HepG2 (cell line): ENCODE data around the gene HLF. TPM values are rescaled to one million over a fixed set of nuclear protein-coding genes. Genes with fewer than 3 reads are reported as not detected.

Experiments used
- CBX2 ChIP-seq, 2 experiments: fragments of 200-600 bp in 1 of 2; sonication (generic); formaldehyde crosslinking in 1 of 2; IDR thresholded peaks; 2 replicates each; pipeline versions ENCODE4 v1.7.0 to v1.8.1; 2018 to 2022; ENCODE audit warnings: low read depth in 2 of 2, low read length in 1 of 2, mild to moderate bottlenecking in 1 of 2, missing genetic modification reagents in 1 of 2
- CEBPG ChIP-seq: IDR thresholded peaks from 2 replicates; pipeline ENCODE4 v1.6.1; 2016
- HES4 ChIP-seq: sonication (generic); formaldehyde crosslinking; IDR thresholded peaks from 2 replicates; pipeline ENCODE4 v1.9.0; 2021; ENCODE audit warnings: mild to moderate bottlenecking, missing genetic modification reagents, borderline replicate concordance
- HNRNPL ChIP-seq: fragments of 200-400 bp; formaldehyde crosslinking; IDR thresholded peaks from 2 replicates; pipeline ENCODE4 v1.6.1; 2017; ENCODE audit warnings: mild to moderate bottlenecking, low read depth, low read length
- THAP8 ChIP-seq: sonication (generic); formaldehyde crosslinking; IDR thresholded peaks from 2 replicates; pipeline ENCODE4 v1.5.1; 2020; ENCODE audit warnings: missing genetic modification reagents, mild to moderate bottlenecking, borderline replicate concordance
- ZBTB4 ChIP-seq: sonication (generic); formaldehyde crosslinking; IDR thresholded peaks from 2 replicates; pipeline ENCODE4 v1.4.0; 2020; ENCODE audit warnings: missing genetic modification reagents, mild to moderate bottlenecking, borderline replicate concordance
- ZNF414 ChIP-seq: sonication (generic); formaldehyde crosslinking; IDR thresholded peaks from 2 replicates; pipeline ENCODE4 v1.5.0; 2020; ENCODE audit warnings: missing genetic modification reagents
- ZNF619 ChIP-seq: sonication (generic); formaldehyde crosslinking; IDR thresholded peaks from 2 replicates; pipeline ENCODE4 v1.4.0; 2020; ENCODE audit warnings: mild to moderate bottlenecking, missing genetic modification reagents
- ZNF768 ChIP-seq: sonication (generic); formaldehyde crosslinking; IDR thresholded peaks from 2 replicates; pipeline ENCODE4 v1.4.0; 2020; ENCODE audit warnings: missing genetic modification reagents
- polyA plus RNA-seq, 8 experiments: library from polyadenylated mRNA; depleted of rRNA in 3 of 8; stranded (reverse) in 7 of 8; unstranded in 1 of 8; fragments of >200 nt; fragmentation: Illumina TruSeq in 4 of 8; extraction: Trizol in 4 of 8; gene quantifications; 2 replicates each; pipeline versions ENCODE4 v1.2.1 to v1.2.3, GENCODE V29; 2011 to 2016; ENCODE audit warnings: low read depth in 4 of 8, missing spikeins in 1 of 8, mixed read lengths in 1 of 8; ENCODE audit not compliant: insufficient read depth in 1 of 8
- total RNA-seq, 5 experiments: library from RNA; depleted of rRNA; stranded (reverse); fragments of >200 nt; fragmentation: Illumina TruSeq; extraction: Trizol; gene quantifications; 2 replicates each; pipeline ENCODE4 v1.2.3, GENCODE V29; 2016; ENCODE audit warnings: low read depth in 1 of 5
- TF ChIP-seq, protein P1 (sequence below): sonication (generic); formaldehyde crosslinking; IDR thresholded peaks from 2 replicates; pipeline ENCODE4 v1.8.1; 2023; ENCODE audit warnings: mild to moderate bottlenecking, missing genetic modification reagents

The HLF gene
- total and polyA plus RNA-seq, 2 of the 13 experiments (the other 11 are each of a cell fraction or from before 2014, with no cell fraction given): 202 to 346 TPM

DNA sequence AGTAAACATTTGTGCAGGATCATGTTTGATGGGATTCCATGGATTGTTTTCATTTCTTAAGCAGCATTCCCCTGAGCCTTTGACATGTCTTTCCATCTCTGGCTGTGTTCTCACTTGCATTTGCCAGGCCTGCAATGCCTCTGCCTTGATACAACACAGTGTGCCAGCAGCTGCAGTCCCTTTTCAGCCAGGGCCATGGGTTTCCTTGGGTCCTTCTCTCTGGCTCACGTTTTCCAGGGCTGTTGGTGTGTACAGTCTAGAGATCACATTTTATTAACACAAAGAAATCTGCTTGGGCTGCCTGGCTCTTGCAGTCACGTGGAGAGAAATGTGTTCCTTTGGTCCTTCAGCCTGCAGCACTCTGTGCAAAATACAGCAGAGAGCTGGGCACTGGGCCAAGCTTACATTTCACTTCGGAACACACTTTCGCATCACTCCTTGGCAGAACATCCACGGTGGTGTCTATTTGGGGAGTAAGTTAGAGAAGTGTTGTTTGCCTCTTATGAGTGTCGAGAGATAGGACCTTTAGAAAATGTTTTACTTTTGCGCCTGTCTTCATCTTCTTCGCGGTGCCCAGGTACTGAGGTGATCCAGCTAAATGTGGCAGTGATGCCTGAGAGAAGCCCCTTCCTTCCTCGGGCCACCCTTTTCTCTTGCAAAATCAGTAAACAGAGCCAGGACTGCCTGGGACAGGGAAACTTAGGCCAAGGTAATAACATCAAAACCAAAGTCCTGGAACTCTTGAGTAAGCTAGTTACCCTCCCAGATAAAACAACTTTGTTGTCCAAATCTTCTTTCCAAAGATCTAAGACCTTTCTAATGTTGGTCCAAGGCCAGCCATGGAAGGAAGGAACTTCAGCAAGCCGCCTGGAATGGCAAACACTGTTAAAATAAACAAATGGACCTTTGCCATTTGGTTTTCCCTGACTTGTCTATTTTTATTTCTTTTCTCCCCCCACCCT lies 20.9 kb downstream of the HLF start (continued):
- TF ChIP-seq ZBTB4 (CRISPR knock-in tag) (no peak; the same call in 1 of the 2 replicates), HNRNPL (0 out of 2 replicates have a peak, but pooled peaks have one; percentile 61), ZNF414 (CRISPR knock-in tag) (peak; percentile 82; the same call in 1 of the 2 replicates), CEBPG (peak; percentile 93), ZNF619 (CRISPR knock-in tag) (0 out of 2 replicates have a peak, but pooled peaks have one; percentile 6), ZNF768 (CRISPR knock-in tag) (no peak), HES4 (peak; percentile 71; the same call in 1 of the 2 replicates), CBX2 (IDR thresholded peaks at IDR 0.05; ENCODE audit: low read depth, low read length) (no peak), CBX2 (CRISPR knock-in tag; IDR thresholded peaks at IDR 0.05; ENCODE audit: low read depth) (no peak), THAP8 (CRISPR knock-in tag) (no peak)
- TF ChIP-seq, protein P1, sequence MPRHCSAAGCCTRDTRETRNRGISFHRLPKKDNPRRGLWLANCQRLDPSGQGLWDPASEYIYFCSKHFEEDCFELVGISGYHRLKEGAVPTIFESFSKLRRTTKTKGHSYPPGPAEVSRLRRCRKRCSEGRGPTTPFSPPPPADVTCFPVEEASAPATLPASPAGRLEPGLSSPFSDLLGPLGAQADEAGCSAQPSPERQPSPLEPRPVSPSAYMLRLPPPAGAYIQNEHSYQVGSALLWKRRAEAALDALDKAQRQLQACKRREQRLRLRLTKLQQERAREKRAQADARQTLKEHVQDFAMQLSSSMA (CRISPR knock-in tag): 0 out of 2 replicates have a peak, but pooled peaks have one; percentile 32
